ENCODE measurements around the gene KLKB1.
"Not testable (repeated sequence)": the region's sequence is repeated elsewhere in the genome, so short reads cannot be mapped to it uniquely, and the experiment has no call there.

The KLKB1 gene

GRCh38 chr4:186243331-186243730, 16.0 kb downstream of the KLKB1 start:
- no peak overlapping the region for H3K27ac Mint-ChIP-seq
- peaks cover 4% of the 10 kb centered on the region for H3K9me3 Mint-ChIP-seq (ENCODE audit: low read depth)
- no peak overlapping the region for H3K4me3 Mint-ChIP-seq
- H3K36me3 Mint-ChIP-seq = peaks cover 13% of the 10 kb centered on the region
- no peaks in the 10 kb centered on the region for H3K27me3 Mint-ChIP-seq
- H3K4me1 Mint-ChIP-seq (ENCODE audit: low read depth) = no peaks in the 10 kb centered on the region

GRCh38 chr4:186244835-186245234, 17.5 kb downstream of the KLKB1 start:
- peaks cover 13% of the 10 kb centered on the region for H3K36me3 Mint-ChIP-seq
- H3K9me3 Mint-ChIP-seq (ENCODE audit: low read depth) = peaks cover 4% of the 10 kb centered on the region
- no peaks in the 10 kb centered on the region for H3K27me3 Mint-ChIP-seq
- H3K4me1 Mint-ChIP-seq (ENCODE audit: low read depth) = no peaks in the 10 kb centered on the region
- H3K4me3 Mint-ChIP-seq = no peak overlapping the region
- no peak overlapping the region for H3K27ac Mint-ChIP-seq

GRCh38 chr4:186247062-186247752, 19.9 kb downstream of the KLKB1 start:
- H3K4me3 Mint-ChIP-seq; H3K4me1 Mint-ChIP-seq (ENCODE audit: low read depth); H3K27me3 Mint-ChIP-seq; H3K9me3 Mint-ChIP-seq (ENCODE audit: low read depth); H3K27ac Mint-ChIP-seq: not testable (repeated sequence)
- peaks cover 21% of the 10 kb centered on the region for H3K36me3 Mint-ChIP-seq

- peaks cover 22% of the 10 kb centered on the region for H3K36me3 Mint-ChIP-seq
- H3K4me1 Mint-ChIP-seq (ENCODE audit: low read depth) = no peaks in the 10 kb centered on the region
- H3K27me3 Mint-ChIP-seq = no peaks in the 10 kb centered on the region
- H3K4me3 Mint-ChIP-seq = no peak overlapping the region
- peaks cover 4% of the 10 kb centered on the region for H3K9me3 Mint-ChIP-seq (ENCODE audit: low read depth)
- no peak overlapping the region for H3K27ac Mint-ChIP-seq
Measured at GRCh38 chr4:186248643-186249042, 21.3 kb downstream of the KLKB1 start.

- Mint-ChIP-seq H3K9me3 (ENCODE audit: low read depth) (peaks cover 4% of the 10 kb centered on the region), H3K4me3 (no peak overlapping the region), H3K27ac (no peak overlapping the region), H3K4me1 (ENCODE audit: low read depth) (no peaks in the 10 kb centered on the region), H3K27me3 (no peaks in the 10 kb centered on the region), H3K36me3 (peaks cover 28% of the 10 kb centered on the region)
Measured at GRCh38 chr4:186249785-186250754, 22.8 kb downstream of the KLKB1 start.

GRCh38 chr4:186250760-186251159, 23.5 kb downstream of the KLKB1 start:
- Mint-ChIP-seq H3K27me3 (no peaks in the 10 kb centered on the region), H3K36me3 (peaks cover 25% of the 10 kb centered on the region), H3K27ac (no peak overlapping the region), H3K4me3 (no peak overlapping the region), H3K9me3 (ENCODE audit: low read depth) (peaks cover 4% of the 10 kb centered on the region), H3K4me1 (ENCODE audit: low read depth) (no peaks in the 10 kb centered on the region)

- H3K27me3 Mint-ChIP-seq = no peaks in the 10 kb centered on the region
- no peak overlapping the region for H3K4me3 Mint-ChIP-seq
Measured at GRCh38 chr4:186255122-186255521, 27.8 kb downstream of the KLKB1 start.

GRCh38 chr4:186258216-186258811, 31.0 kb downstream of the KLKB1 start:
- peaks cover 6% of the 10 kb centered on the region for H3K36me3 Mint-ChIP-seq
- H3K4me1 Mint-ChIP-seq (ENCODE audit: low read depth) = no peaks in the 10 kb centered on the region
- H3K27me3 Mint-ChIP-seq = no peaks in the 10 kb centered on the region
- H3K27ac Mint-ChIP-seq = no peak overlapping the region
- H3K9me3 Mint-ChIP-seq (ENCODE audit: low read depth) = no peaks in the 10 kb centered on the region
- no peak overlapping the region for H3K4me3 Mint-ChIP-seq

More at GRCh38 chr4:186255122-186255521, 27.8 kb downstream of the KLKB1 start:
- no peaks in the 10 kb centered on the region for H3K9me3 Mint-ChIP-seq (ENCODE audit: low read depth)
- peaks cover 18% of the 10 kb centered on the region for H3K36me3 Mint-ChIP-seq
- H3K27ac Mint-ChIP-seq = no peak overlapping the region
- H3K4me1 Mint-ChIP-seq (ENCODE audit: low read depth) = no peaks in the 10 kb centered on the region

GRCh38 chr4:186260117-186260503, 32.8 kb downstream of the KLKB1 start:
- Mint-ChIP-seq H3K9me3 (ENCODE audit: low read depth) (no peaks in the 10 kb centered on the region), H3K4me3 (no peak overlapping the region), H3K27ac (no peak overlapping the region), H3K36me3 (no peaks in the 10 kb centered on the region), H3K27me3 (no peaks in the 10 kb centered on the region), H3K4me1 (ENCODE audit: low read depth) (no peaks in the 10 kb centered on the region)

- Mint-ChIP-seq H3K27me3 (no peaks in the 10 kb centered on the region), H3K4me3 (no peak overlapping the region), H3K4me1 (ENCODE audit: low read depth) (no peaks in the 10 kb centered on the region), H3K36me3 (no peaks in the 10 kb centered on the region), H3K27ac (no peak overlapping the region), H3K9me3 (ENCODE audit: low read depth) (no peaks in the 10 kb centered on the region)
Measured at GRCh38 chr4:186260504-186261448, 33.5 kb downstream of the KLKB1 start.

GRCh38 chr4:186264660-186265059, 37.4 kb downstream of the KLKB1 start:
- Mint-ChIP-seq H3K36me3 (no peaks in the 10 kb centered on the region), H3K4me3 (no peak overlapping the region), H3K9me3 (ENCODE audit: low read depth) (no peaks in the 10 kb centered on the region), H3K27ac (no peak overlapping the region), H3K27me3 (peaks cover 11% of the 10 kb centered on the region), H3K4me1 (ENCODE audit: low read depth) (no peaks in the 10 kb centered on the region)

- not testable (repeated sequence) for H3K36me3 Mint-ChIP-seq; H3K9me3 Mint-ChIP-seq (ENCODE audit: low read depth); H3K4me1 Mint-ChIP-seq (ENCODE audit: low read depth); H3K27ac Mint-ChIP-seq; H3K4me3 Mint-ChIP-seq
- peaks cover 11% of the 10 kb centered on the region for H3K27me3 Mint-ChIP-seq
Measured at GRCh38 chr4:186265250-186265649, 37.9 kb downstream of the KLKB1 start.

GRCh38 chr4:186265683-186266652, 38.7 kb downstream of the KLKB1 start, which contains the start of gene F11:
F11 (plus strand) TSS chr4:186266189; CDS start chr4:186267137, 948 bp downstream.
- Mint-ChIP-seq H3K4me3 (no peak within 1 kb of the TSS), H3K36me3 (no peaks in the 10 kb centered on the region), H3K9me3 (ENCODE audit: low read depth) (no peaks in the 10 kb centered on the region), H3K27ac (no peak within 1 kb of the TSS), H3K27me3 (peaks cover 13% of the 10 kb centered on the region), H3K4me1 (ENCODE audit: low read depth) (no peaks in the 10 kb centered on the region)
